Right lobe of liver (tissue), 6 donors: ENCODE data around the gene HAUS8. TPM values are rescaled to one million over a fixed set of nuclear protein-coding genes. Genes with fewer than 3 reads are reported as not detected.

Experiments
- ATAC-seq, 4 donors: fragments of 200-7000 bp; cut with Tn5 transposase; one replicate each; pipeline ENCODE4 v1.9.1; 2020; ENCODE audit warnings: mild to moderate bottlenecking in 4 of 4, moderate library complexity in 4 of 4
- DNase-seq, 3 donors: peaks; one replicate each; pipeline ENCODE4 v3.0.0-alpha.2; 2020
- H3K27ac ChIP-seq, 3 donors: fragments of 200-600 bp; one replicate each; pipeline ENCODE4 v1.8.0; 2022
- H3K27me3 ChIP-seq, 2 donors: fragments of 200-600 bp; one replicate each; pipeline ENCODE4 v1.8.0; 2022
- H3K36me3 ChIP-seq, 4 donors: fragments of 200-600 bp; sonication (generic) in 1 of 4; one replicate each; pipeline versions ENCODE4 v1.5.1 to v1.8.0; 2017 to 2022; ENCODE audit warnings: control low read depth in 1 of 4
- H3K4me1 ChIP-seq, 4 donors: fragments of 200-600 bp; sonication (generic) in 1 of 4; one replicate each; pipeline versions ENCODE4 v1.5.1 to v1.8.0; 2017 to 2022; ENCODE audit warnings: control low read depth in 1 of 4
- H3K4me3 ChIP-seq, 3 donors: fragments of 200-600 bp; one replicate each; pipeline ENCODE4 v1.8.0; 2022
- H3K9me3 ChIP-seq, 4 donors: fragments of 200-600 bp; sonication (generic) in 1 of 4; one replicate each; pipeline versions ENCODE4 v1.5.1 to v1.8.0; 2017 to 2022; ENCODE audit warnings: control low read depth in 1 of 4
- CTCF ChIP-seq, 4 donors: fragments of 200-600 bp in 3 of 4; fragments of 450-650 bp in 1 of 4; IDR thresholded peaks; one replicate each; pipeline versions ENCODE4 v1.5.1 to v1.8.0; 2016 to 2022; ENCODE audit warnings: antibody characterized with exemption in 4 of 4, mild to moderate bottlenecking in 2 of 4
- POLR2A ChIP-seq: fragments of 450-650 bp; IDR thresholded peaks from one replicate; pipeline ENCODE4 v1.6.1; 2017; ENCODE audit warnings: antibody characterized with exemption, mild to moderate bottlenecking
- WGBS: methylation state at CpG from one replicate; pipeline ENCODE4 v1.1.6; 2018; ENCODE audit warnings: low coverage, low lambda C conversion rate; ENCODE audit not compliant: insufficient coverage; ENCODE audit errors: missing lambda C conversion rate; 5-methylcytosine and 5-hydroxymethylcytosine counted together
- intact Hi-C, 2 donors: fragments of 100-400 bp; cut with DNase I; formaldehyde crosslinking; loops; one replicate each; pipeline versions ENCODE4 v1.11.2 to v1.14.1; 2022
- total RNA-seq, 6 experiments: library from RNA; depleted of rRNA in 2 of 6; stranded (reverse); fragments of >200 nt in 2 of 6; fragmentation: NEBNext Ultra II Directional in 3 of 6; extraction: Animal tissue kit (Norgen Biotek cat#: 25700) in 3 of 6; gene quantifications; one replicate each; pipeline versions ENCODE4 v1.1.0 to v1.2.4, GENCODE V29; 2016 to 2023
- donor health status: DM: no; HTN: yes; CAD: no.
- donor health status: DM: no; HTN: no; CAD: no.
- donor health status: DM: no; HTN: no; CAD: no.
- donor health status: DM: no; HTN: yes; CAD: no.
- donor health status: DM: no; HTN: yes; CAD: no.

The HAUS8 gene
- total RNA-seq, 6 experiments from 2014 or later: 3.7 to 8.5 (median 5.8) TPM

DNA sequence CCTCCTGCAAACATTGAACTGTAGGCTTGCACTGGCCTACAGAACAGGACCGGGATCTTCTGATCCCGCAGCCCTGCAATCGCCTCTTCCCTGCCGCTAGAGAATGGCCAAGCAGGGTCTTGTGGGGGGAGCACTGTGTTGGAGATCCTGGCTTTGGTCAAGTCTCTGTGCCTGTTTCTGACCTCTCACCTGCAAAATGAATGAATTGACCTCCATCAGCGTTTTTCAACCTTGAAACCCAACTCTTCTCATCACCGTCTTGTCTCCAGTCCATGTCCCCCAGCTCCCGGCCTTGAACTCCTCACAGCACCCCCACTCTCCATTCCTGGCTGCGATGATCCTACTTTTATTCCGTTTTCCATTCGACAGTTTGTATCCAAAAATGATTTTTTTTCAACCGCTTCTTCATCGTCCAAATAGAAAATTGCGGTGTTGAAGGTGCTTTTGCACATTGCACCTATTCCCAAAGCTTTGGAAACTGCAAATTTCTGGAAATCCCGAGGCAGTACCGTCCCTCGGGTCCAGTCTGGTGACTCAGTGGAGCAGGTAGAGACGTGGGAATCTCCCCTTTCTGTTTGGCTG, 2.3 kb upstream of the HAUS8 start:
- intact Hi-C loops: no loop called here
- peak overlapping the region in 2 of 3 donors; percentile 51 to 73 for H3K27ac ChIP-seq
- WGBS: 80% methylated on average over 16 of the region's 17 CpGs
- DNase-seq: no peak
- no peak for ATAC-seq
- peak overlapping the region in 1 of 3 donors; percentile 61 for H3K4me3 ChIP-seq
- no peaks in the 10 kb centered on the region for H3K9me3 ChIP-seq
- TF ChIP-seq POLR2A (no peak), CTCF (IDR thresholded peaks at IDR 0.05) (no peak)
- H3K4me1 ChIP-seq: peaks cover 0 to 46% (median 14%) of the 10 kb centered on the region in 4 donors
- H3K36me3 ChIP-seq: peaks cover 0 to 3% (median 0%) of the 10 kb centered on the region in 4 donors
- no peaks in the 10 kb centered on the region for H3K27me3 ChIP-seq

DNA sequence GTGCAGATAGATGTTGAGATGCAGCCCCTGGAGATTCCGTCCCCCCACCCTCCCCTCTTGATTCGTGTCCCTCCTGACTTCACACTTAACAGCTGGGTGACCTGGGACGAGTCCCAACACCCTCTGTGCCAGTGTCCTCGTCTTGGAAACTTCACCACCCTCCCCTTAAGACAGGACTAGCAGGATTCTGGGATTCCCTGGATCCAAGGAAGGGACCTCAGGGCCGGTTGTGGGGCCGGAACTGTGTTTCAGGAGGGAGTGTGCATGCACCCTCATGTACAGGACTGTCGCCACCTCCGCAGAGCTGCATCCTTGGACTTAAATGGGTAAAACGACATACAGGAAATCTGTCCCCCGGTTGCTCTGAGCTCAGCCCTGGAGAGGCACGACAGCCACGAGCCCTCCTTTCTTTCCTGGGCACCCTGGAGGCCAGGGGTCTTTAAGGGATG, 1.3 kb upstream of the HAUS8 start:
- peak overlapping the region; percentile 15 to 73 (median 51) for H3K27ac ChIP-seq
- no peak for TF ChIP-seq CTCF (IDR thresholded peaks at IDR 0.05)
- TF ChIP-seq POLR2A: no peak
- DNase-seq (no peak), ATAC-seq (no peak)
- peaks cover 0 to 40% (median 16%) of the 10 kb centered on the region in 4 donors for H3K4me1 ChIP-seq
- H3K4me3 ChIP-seq: peak overlapping the region; percentile 61 to 71 (median 64)
- H3K27me3 ChIP-seq: no peaks in the 10 kb centered on the region
- no peaks in the 10 kb centered on the region for H3K9me3 ChIP-seq
- 10% methylated on average over 2 of the region's 12 CpGs for WGBS
- intact Hi-C loops: no loop called here
- H3K36me3 ChIP-seq: peaks cover 0 to 3% (median 0%) of the 10 kb centered on the region in 4 donors

- peaks cover 0 to 44% (median 18%) of the 10 kb centered on the region in 4 donors for H3K4me1 ChIP-seq
- no peaks in the 10 kb centered on the region for H3K27me3 ChIP-seq
- DNase-seq (peak; percentile 59 to 66 (median 62)), ATAC-seq (no peak)
- WGBS: under 1% methylated on average over 43 of the region's 43 CpGs
- H3K36me3 ChIP-seq: peaks cover 0 to 3% (median 0%) of the 10 kb centered on the region in 4 donors
- H3K27ac ChIP-seq: peak overlapping the region; percentile 15 to 73 (median 51)
- intact Hi-C loops: no loop called here
- TF ChIP-seq CTCF (IDR thresholded peaks at IDR 0.05) (no peak), POLR2A (no peak)
- peak overlapping the region; percentile 61 to 71 (median 64) for H3K4me3 ChIP-seq
- H3K9me3 ChIP-seq: no peaks in the 10 kb centered on the region
Measured at GRCh38 chr19:17075864-17076542, 751 bp upstream of the HAUS8 start.

GRCh38 chr19:17074634-17075034, 618 bp downstream of the HAUS8 start:
- WGBS: 2% methylated on average over 6 of the region's 11 CpGs
- Histone ChIP-seq H3K4me3 (peak overlapping the region; percentile 71 to 94 (median 83)), H3K9me3 (no peaks in the 10 kb centered on the region), H3K27ac (peak overlapping the region; percentile 64 to 78 (median 64)), H3K36me3 (peaks cover 0 to 3% (median 0%) of the 10 kb centered on the region in 4 donors), H3K4me1 (peaks cover 0 to 52% (median 21%) of the 10 kb centered on the region in 4 donors), H3K27me3 (no peaks in the 10 kb centered on the region)
- TF ChIP-seq CTCF (IDR thresholded peaks at IDR 0.05): no peak
- no peak for TF ChIP-seq POLR2A
- ATAC-seq (no peak), DNase-seq (no peak)
- intact Hi-C loops: no loop called here
